AG04450 (cell line): ENCODE measurements around the gene CHMP4B. TPM values are rescaled to one million over a fixed set of nuclear protein-coding genes. Genes with fewer than 3 reads are reported as not detected.
A peak's percentile ranks its signal among the peaks of the same experiment; 100 is the strongest.

Source experiments
- CTCF ChIA-PET: fragments of 300-600, 350-600 bp; formaldehyde crosslinking; extraction: SDS; loops from one replicate; lab custom pipeline; 2022; ENCODE audit warnings: antibody characterized with exemption, inconsistent platforms; lab: Charles Lee
- POLR2A ChIA-PET: fragments of 350-600 bp; formaldehyde crosslinking; extraction: SDS; loops from one replicate; lab custom pipeline; 2021; ENCODE audit warnings: antibody characterized with exemption, inconsistent platforms; lab: Yijun Ruan, JAX
- DNase-seq: peaks from one replicate; pipeline ENCODE4 v3.0.0-alpha.2; 2011; ENCODE audit warnings: low read depth, low spot score
- H3K27ac ChIP-seq: one replicate; pipeline ENCODE4 v1.5.1; 2012; ENCODE audit warnings: low read depth, low read length, control low read depth
- H3K27me3 ChIP-seq: one replicate; pipeline ENCODE4 v1.6.0; 2012; ENCODE audit warnings: low read length; ENCODE audit not compliant: control insufficient read depth, insufficient read depth
- H3K4me3 ChIP-seq: 2 replicates; pipeline ENCODE4 v1.5.1; 2011; ENCODE audit warnings: mild to moderate bottlenecking, low read depth, low read length, control low read depth
- H3K9me3 ChIP-seq: 2 replicates; pipeline ENCODE4 v1.5.1; 2012; ENCODE audit warnings: low read length; ENCODE audit not compliant: control insufficient read depth, insufficient read depth
- polyA plus RNA-seq: library from polyadenylated mRNA; depleted of rRNA; stranded (reverse); fragments of >200 nt; gene quantifications from 2 replicates; pipeline ENCODE4 v1.2.3, GENCODE V29; 2011
- TF ChIP-seq, protein P1 (sequence below): IDR thresholded peaks from 2 replicates; pipeline ENCODE4 v1.5.1; 2011; ENCODE audit warnings: low read depth, low read length, control low read depth, inconsistent platforms

CHMP4B gene
- polyA plus RNA-seq, 1 experiment: 97.4 TPM

DNA sequence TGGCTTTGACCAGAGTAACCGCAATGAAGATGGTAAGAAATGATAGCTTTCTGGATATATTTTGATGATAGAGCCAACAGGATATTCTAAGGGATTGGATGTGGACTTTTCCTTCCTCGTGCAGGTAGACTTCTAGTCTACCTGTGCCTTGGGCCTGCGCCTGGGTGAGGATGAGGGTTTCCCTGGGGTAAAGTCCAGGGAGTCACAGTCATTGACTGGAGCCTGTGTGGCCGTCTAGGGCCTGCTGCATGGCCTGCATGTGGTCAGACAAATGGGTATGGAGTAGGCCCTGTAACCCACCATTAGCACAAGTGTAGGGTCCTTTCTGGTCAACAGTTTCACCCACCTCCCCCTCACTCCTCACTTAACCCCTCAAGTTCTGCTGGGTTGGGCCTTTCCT is 12.7 kb upstream of the CHMP4B start:
- Histone ChIP-seq H3K4me3 (no peak overlapping the region), H3K27ac (no peak overlapping the region), H3K9me3 (no peaks in the 10 kb centered on the region), H3K27me3 (no peaks in the 10 kb centered on the region)
- CTCF ChIA-PET: no interaction called here
- POLR2A ChIA-PET: no interaction called here
- DNase-seq: no peak
- TF ChIP-seq, protein P1, sequence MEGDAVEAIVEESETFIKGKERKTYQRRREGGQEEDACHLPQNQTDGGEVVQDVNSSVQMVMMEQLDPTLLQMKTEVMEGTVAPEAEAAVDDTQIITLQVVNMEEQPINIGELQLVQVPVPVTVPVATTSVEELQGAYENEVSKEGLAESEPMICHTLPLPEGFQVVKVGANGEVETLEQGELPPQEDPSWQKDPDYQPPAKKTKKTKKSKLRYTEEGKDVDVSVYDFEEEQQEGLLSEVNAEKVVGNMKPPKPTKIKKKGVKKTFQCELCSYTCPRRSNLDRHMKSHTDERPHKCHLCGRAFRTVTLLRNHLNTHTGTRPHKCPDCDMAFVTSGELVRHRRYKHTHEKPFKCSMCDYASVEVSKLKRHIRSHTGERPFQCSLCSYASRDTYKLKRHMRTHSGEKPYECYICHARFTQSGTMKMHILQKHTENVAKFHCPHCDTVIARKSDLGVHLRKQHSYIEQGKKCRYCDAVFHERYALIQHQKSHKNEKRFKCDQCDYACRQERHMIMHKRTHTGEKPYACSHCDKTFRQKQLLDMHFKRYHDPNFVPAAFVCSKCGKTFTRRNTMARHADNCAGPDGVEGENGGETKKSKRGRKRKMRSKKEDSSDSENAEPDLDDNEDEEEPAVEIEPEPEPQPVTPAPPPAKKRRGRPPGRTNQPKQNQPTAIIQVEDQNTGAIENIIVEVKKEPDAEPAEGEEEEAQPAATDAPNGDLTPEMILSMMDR: no peak

- peak overlapping the region; percentile 59 for H3K27ac ChIP-seq
- peak; percentile 43 for DNase-seq
- H3K4me3 ChIP-seq: no peak overlapping the region
- ChIA-PET POLR2A (interaction anchor here (0.7 to 0.9 kb wide), 2 partner anchors 9 to 209 kb away, joined by 3 to 5 read pairs; no protein-coding TSS in a partner anchor), CTCF (interaction anchor here (0.7 to 1.4 kb wide), 4 partner anchors 11 to 324 kb away, joined by 3 to 4 read pairs (median 3); no protein-coding TSS in a partner anchor)
- TF ChIP-seq, protein P1: no peak
- H3K27me3 ChIP-seq: no peaks in the 10 kb centered on the region
- H3K9me3 ChIP-seq: no peaks in the 10 kb centered on the region
Observed at GRCh38 chr20:33803921-33804337, 7.2 kb upstream of the CHMP4B start.

DNA sequence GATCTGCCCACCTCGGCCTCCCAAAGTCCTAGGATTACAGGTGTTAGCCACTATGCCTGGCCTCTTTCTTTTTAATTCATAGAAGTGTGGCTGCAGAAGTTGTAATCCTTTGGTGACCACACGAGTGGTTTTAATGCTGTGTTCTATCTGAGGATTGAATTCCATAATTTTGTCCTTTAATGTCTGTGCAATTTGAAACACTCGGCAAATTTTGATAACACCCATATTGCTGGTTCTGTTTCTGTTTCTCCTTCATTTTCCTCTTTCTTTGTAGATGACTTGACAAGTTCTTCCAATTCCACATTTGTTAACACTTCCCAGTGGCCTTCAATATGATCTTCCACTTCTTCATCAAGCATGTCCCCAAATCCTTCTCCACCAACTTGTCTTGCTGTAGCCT is 2.8 kb upstream of the CHMP4B start:
- no peak overlapping the region for H3K27ac ChIP-seq
- ChIA-PET POLR2A (no interaction called here), CTCF (no interaction called here)
- DNase-seq: no peak
- H3K4me3 ChIP-seq: no peak overlapping the region
- TF ChIP-seq, protein P1: no peak
- no peaks in the 10 kb centered on the region; the same call in 1 of the 2 replicates for H3K9me3 ChIP-seq
- no peaks in the 10 kb centered on the region for H3K27me3 ChIP-seq

GRCh38 chr20:33810259-33810658 is 889 bp upstream of the CHMP4B start:
- Histone ChIP-seq H3K9me3 (no peaks in the 10 kb centered on the region; the same call in 1 of the 2 replicates), H3K27me3 (no peaks in the 10 kb centered on the region), H3K27ac (no peak overlapping the region), H3K4me3 (no peak overlapping the region)
- ChIA-PET POLR2A (interaction anchor here (0.6 to 1.2 kb wide), 2 partner anchors 15 to 76 kb away, joined by 4 read pairs; no protein-coding TSS in a partner anchor), CTCF (interaction anchor here (0.5 to 1.4 kb wide), 4 partner anchors 105 to 1806 kb away, joined by 3 to 5 read pairs (median 4); partner anchors contain the start of gene SPAG4)
- TF ChIP-seq, protein P1: no peak
- no peak for DNase-seq

- no peak for DNase-seq
- CTCF ChIA-PET: no interaction called here
Observed at GRCh38 chr20:33811776-33812151, 616 bp downstream of the CHMP4B start.

More at GRCh38 chr20:33811776-33812151, 616 bp downstream of the CHMP4B start:
- peak overlapping the region; percentile 100 for H3K27ac ChIP-seq
- no peaks in the 10 kb centered on the region; the same call in 1 of the 2 replicates for H3K9me3 ChIP-seq
- POLR2A ChIA-PET: interaction anchor here (0.8 to 3.0 kb wide), 4 partner anchors 25 to 300 kb away, joined by 3 to 11 read pairs (median 6); partner anchors contain the start of genes EIF2S2 and RALY
- TF ChIP-seq, protein P1: no peak
- no peaks in the 10 kb centered on the region for H3K27me3 ChIP-seq
- peak overlapping the region; percentile 99 for H3K4me3 ChIP-seq
